ENCODE data around the gene ENSA. TPM values are rescaled to one million over a fixed set of nuclear protein-coding genes. Genes with fewer than 3 reads are reported as not detected.
"Not testable (repeated sequence)": the region's sequence is repeated elsewhere in the genome, so short reads cannot be mapped to it uniquely, and the experiment has no call there.

ENSA gene
- total RNA-seq, 1 donor from 2014 or later: 141 TPM

DNA sequence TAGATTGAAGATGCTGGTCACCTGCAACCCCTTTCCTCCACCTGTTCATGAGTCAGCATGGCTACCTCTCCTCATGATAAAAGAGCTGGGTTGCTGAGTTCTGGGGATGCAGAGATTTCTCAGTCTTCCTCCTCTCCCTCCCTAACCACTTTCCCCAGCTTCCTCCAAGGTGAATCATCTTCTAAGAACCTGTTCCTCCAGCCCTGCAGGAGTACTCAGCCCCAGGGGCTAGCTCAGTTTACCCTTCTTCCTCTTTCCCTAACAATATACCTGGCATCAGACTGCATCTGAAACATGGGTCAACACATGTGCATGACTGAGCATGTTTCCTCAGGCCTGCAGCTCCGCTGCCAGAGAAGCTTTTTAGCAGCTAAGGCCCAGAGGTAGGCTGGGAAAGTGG is 5.3 kb downstream of the ENSA start:
- DNase-seq (ENCODE audit: low spot score): not testable (repeated sequence)

DNA sequence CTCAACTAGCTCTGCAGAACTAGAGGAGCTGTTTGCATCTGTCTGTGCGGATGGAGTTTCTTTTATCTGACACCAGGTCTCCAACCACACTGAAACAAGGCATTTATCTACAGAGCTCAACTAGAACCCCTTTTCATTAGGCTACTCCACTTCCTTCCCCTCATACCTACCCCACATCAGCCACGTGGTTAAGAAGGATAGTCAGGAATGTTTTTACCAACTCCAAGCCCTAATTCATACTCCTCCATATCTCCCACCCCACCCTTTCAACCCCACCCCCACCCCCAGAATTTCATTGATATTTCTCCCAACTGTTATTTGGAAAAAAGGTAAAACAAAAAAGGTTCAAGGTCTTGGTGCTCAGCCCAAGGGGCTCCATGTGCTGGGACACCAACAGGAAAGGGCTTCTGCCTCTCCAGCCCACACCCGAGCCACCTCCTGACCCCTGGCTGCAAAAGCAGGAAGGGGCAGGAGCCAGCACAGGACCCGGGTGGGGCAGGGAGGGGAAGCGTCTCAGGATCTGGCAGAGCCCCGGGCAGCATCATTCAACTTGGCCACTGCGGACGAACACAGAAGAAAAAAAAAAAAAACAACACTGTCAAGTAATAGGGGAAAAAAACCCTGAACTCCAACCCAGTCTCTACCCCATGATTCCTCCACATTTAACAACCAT is 7.0 kb downstream of the ENSA start:
- intact Hi-C loops (cut with DNase I): loop anchor here (10.0 kb wide), 1 partner anchor 302 kb away; the partner anchor contains the start of gene SETDB1

More for the DNA sequence above, 5.3 kb downstream of the ENSA start:
- intact Hi-C loops (cut with DNase I): loop anchor here (10.0 kb wide), 1 partner anchor 301 kb away; the partner anchor contains the start of gene SETDB1

DNA sequence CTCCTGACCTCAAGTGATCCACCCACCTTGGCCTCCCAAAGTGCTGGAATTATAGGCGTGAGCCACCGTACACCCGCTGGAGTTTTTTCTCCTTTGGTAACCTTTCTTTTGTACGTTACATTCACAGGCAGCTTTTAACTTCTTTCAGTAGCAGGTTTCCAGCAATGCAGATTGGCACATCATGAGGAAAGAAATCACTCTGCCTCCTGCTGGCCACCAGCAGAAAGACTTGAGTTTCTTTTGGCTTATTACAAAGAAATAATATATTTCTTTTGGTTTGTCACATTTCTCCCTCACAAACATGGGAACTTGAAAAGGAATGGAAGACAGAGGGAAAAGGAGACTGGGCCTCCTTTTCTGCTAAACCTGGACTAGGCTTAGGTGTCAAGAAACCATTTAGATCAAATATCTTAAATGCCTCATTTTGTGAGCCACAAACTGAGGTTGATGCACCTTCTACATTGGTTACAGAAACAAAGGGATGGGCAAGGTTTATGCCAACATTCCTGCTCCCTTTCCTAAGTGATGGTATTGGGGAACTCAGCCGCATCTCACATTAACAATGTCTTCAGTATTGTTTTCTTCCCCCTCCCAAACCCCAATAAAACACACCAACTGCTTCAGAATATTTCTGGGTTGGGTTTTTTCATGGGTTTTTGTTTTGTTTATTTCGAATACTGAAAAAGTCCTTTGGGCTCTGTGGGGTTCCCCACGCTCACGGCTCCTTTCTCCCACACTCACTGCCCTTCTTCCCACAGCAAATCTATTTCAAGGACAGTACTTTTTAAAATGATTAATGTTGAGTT is 7.7 kb downstream of the ENSA start:
- intact Hi-C loops (cut with DNase I): loop anchor here (2.0 to 10.0 kb wide), 2 partner anchors 43 to 303 kb away; partner anchors contain the start of genes MCL1 and SETDB1
- no peak for DNase-seq (ENCODE audit: low spot score)

More for the DNA sequence above, 7.0 kb downstream of the ENSA start:
- DNase-seq (ENCODE audit: low spot score): peak; percentile 82

DNA sequence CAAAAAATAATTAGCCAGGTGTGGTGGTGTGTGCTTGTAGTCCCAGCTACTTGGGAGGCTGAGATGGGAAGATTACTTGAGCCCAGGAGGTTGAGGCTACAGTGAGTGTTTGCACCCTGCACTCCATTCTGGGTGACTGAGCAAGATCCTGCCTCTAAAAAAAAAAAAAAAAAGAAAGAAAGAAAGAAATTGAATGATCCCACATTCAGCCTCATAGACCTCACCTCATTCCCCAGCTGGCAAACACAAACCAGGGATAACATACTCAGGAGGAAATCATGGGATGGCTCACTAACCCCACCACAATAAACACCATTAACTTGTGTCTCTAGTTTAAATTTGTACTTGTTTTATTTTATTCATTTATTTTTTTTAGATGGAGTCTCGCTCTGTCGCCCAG is 8.5 kb downstream of the ENSA start:
- intact Hi-C loops (cut with DNase I): loop anchor here (1.0 to 10.0 kb wide), 3 partner anchors 42 to 304 kb away; partner anchors contain the start of genes MCL1 and SETDB1
- no peak for DNase-seq (ENCODE audit: low spot score)

DNA sequence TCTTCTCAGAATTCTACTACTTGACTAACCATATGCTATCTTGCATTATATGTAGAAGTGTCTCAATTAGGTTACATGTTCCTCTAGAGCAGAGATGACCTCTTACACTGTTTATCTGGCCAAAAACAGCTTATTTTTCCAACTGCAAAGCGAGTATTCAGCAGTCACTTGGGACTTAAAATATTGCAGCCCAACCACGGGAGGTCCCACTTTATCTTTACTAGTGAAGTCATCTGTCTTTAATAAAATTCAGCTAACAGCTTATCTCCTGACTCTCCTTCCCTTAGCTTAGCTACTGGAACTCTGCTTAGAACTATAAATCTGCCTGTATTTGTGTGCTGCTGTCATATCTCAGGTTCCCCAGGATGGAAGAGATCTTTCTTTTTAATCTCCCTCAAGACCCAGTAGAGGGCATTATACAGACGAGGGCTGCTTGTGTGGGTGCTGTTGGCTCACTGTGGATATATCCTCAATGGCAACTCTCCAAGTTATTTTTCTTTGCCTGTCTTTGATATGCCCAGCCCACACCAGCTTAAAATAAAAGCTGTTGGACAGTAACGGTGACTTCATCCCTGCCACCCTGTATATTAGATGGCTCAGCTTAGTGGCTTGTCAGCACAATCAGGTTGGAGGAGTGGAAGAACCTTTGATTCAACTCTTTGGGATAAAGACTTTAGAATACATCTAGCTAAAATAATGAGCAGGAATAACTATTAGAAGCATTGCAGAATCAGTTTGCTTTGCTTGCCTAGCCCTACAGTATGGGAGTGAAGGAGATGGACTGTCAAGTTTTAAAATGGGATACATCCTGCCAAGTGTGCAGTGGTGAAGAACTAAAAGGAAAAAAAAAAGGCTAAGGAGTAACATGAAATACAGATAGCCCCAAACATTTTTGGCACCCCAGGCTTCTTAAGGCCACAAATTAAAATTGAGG is 9.6 kb downstream of the ENSA start:
- intact Hi-C loops (cut with DNase I): loop anchor here (1.0 to 10.0 kb wide), 4 partner anchors 41 to 305 kb away; partner anchors contain the start of genes MCL1, RPRD2 and SETDB1
- no peak for DNase-seq (ENCODE audit: low spot score)

DNA sequence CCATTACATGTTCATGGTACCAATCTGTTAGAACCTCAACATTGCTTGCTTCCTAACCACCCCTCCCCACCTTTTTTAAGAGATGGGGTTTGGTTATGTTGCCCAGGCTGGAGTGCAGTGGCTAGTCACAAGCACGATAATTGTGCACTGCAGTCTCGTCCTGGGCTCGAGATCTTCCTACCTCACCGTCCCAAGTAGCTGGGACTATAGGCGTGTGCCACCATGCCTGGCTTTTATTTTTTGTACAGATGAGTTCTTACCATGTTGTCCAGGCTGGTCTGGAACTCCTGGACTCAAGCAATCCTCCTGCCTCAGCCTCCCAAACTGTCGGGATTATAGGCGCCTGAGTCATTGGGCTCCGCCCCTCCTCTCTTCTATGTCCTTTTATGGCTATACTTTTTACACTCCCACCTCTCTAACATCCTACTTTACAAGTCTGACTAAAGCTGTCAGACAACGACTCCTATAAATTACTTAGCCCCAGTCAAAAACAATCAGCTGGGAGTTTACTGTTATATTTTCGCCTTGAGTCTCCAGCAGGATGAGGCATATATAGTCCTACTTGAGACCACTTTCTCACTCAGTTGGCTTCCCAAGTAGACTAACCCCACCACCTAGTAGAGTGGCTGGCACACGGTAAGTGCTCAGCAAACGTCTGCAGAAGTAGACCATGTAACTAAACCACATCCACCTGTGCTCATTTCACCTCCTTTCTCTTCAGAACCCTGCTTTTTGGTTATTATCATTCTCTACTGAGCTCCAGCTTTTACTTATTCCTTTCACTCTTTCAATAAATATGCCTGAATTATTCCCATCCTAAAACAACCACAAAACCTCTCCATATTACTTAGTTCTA is 13.8 kb downstream of the ENSA start:
- intact Hi-C loops (cut with DNase I): loop anchor here (10.0 kb wide), 1 partner anchor 251 kb away; the partner anchor contains the start of gene RPRD2
- DNase-seq (ENCODE audit: low spot score): no peak

DNA sequence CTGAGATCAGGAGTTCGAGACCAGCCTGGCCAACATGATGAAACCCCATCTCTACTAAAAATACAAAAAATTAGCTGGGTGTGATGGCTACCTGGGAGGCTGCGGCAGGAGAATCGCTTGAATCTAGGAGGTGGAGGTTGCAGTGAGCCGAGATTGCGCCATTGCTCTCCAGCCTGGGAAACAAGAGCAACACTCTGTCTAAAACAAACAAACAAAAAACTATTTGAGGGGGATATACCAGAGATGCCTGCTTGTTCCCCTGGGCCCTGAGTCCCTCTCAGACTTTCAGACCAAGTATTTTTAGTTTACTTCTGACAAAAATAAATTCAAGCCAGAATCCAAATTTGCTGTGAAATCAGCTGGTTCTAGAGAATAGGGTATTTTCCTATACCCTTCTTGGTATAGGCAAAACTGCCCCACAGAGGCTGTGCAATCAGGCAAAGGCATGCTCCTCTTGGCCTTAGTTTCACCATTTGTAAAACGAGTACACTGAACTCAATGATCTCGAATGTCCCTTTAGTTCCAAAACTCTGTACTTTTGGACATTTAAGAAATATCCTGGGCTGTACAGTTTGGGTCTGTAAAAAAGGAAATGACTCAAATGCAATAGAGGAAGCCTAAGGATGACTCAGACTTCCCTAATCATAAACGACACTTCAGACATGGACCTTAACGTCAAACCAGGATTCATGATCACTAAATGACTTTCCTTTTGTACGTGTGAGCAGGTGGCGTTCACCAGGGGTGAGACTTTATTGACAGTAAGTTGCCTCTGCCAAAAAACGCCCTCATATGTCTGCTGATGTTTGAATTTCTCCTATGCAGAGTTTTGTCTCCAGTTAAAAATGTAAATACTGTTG is 16.1 kb downstream of the ENSA start:
- DNase-seq (ENCODE audit: low spot score): no peak

DNA sequence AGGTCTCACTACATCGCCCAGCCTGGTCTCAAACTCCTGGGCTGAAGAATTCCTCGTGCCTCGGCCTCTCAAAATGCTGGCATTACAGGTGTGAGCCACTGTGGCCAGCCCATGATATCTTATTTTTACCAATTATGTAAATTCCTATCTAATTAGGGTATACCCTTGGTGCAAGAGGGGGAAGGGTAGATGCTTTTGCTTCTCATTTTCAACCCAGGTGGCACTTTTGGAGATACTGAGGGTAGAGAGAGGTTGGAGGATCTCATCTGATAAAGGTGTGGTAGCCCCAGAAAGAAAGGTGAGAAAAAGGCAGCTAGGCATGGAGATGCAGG is 17.4 kb downstream of the ENSA start:
- no peak for DNase-seq (ENCODE audit: low spot score)
- intact Hi-C loops (cut with DNase I): loop anchor here (10.0 kb wide), 1 partner anchor 247 kb away; the partner anchor contains the start of gene RPRD2

More for the DNA sequence above, 16.1 kb downstream of the ENSA start:
- intact Hi-C loops (cut with DNase I): loop anchor here (10.0 kb wide), 1 partner anchor 248 kb away; the partner anchor contains the start of gene RPRD2

DNA sequence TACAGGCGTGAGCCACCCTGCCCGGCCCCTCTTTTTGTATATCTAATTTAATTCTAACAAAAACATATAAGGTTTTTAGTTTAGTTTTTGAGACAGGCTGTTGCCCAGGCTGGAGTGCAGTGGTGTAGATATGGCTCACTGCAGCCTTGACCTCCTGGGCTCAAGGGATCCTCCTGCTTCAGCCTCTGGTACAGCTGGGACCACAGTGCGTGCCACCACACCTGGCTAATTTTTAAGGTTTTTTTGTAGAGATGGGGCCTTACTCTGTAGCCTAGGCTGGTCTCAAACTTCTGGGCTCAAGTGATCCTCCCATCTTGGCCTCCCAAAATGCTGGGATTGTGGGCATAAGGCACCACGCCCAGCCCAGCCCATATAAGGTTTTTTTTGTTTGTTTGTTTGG is 18.8 kb downstream of the ENSA start:
- DNase-seq (ENCODE audit: low spot score): no peak
- intact Hi-C loops (cut with DNase I): loop anchor here (10.0 kb wide), 1 partner anchor 246 kb away; the partner anchor contains the start of gene RPRD2

DNA sequence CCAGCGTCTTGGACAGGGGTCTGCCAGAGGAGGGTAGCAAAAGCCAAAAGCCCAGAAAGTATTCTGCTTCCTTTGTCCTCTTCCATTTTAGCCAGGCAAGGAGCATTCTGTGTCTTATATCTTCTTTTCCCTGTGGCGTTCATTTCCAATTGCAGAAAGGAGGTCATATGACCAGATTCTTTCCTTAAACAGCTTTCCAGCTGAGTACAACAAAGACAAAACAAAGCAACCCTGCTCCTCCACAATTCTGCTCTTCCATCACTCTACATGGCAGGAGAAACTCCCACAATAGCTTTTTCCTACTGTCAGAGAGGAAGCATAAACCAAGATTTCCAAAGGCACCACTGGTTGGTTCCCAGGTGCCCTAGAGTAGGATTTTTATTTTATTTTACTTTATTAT is 19.7 kb downstream of the ENSA start:
- intact Hi-C loops (cut with DNase I): loop anchor here (10.0 kb wide), 1 partner anchor 245 kb away; the partner anchor contains the start of gene RPRD2
- DNase-seq (ENCODE audit: low spot score): no peak

DNA sequence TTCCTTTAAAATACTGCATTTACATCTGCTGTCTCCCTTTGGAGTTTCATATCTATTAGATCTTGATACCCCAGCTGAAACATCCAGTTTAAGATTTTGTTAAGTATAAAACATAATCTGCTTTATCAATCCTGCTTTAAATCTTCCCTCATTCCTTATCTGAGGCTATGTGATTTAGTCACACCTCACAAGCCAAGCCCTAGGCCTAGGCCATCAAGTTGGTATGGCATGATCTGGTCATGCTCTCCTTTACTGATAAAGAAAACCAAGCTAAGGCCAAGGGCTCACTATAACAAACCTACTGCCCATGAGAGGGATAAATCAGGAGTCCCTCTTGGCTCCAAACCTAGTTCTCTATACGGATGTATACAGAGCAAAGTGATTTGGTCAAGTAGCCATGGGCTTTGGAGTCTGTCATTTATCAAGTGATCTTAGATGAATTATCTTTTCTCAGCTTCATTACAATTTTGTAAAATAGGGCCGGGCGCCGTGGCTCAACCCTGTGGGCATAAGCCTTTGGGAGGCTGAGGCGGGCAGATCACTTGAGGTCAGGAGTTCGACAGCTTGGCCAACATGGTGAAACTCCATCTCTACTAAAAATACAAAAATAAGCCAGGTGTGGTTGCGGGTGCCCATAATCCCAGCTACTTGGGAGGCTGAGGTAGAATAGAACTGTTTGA is 22.8 kb downstream of the ENSA start:
- DNase-seq (ENCODE audit: low spot score): no peak
- intact Hi-C loops (cut with DNase I): no loop called here

DNA sequence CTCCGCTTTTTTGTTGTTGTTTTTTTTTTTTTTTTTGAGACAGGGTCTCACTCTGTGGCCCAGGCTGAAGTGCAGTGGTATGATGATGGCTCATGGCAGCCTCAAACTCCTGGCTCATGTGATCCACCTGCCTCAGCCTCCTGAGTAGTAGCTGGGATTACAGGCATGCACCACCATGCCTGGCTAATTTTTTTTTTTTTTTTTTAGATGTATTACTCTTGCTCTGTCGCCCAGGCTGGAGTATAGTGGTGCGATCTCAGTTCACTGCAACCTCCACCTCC is 24.0 kb downstream of the ENSA start:
- DNase-seq (ENCODE audit: low spot score); intact Hi-C loops (cut with DNase I): not testable (repeated sequence)

DNA sequence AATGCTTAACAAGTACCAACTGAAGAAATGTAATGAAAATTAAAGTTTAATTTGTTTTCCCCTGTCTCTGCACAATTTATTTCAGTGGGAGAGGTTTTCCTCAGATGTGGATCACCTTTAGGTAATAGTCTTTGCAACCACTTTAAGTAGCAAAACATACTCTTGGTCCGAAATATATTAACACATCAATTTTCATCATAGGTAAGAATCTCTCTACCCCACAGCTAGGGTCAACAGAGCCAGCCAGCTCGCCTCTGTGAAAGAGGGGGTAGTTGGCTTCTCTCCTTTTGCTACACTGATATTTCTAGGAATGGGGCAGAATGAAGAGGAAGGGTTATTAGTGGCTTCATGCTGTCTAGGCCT is 25.2 kb downstream of the ENSA start:
- DNase-seq (ENCODE audit: low spot score): no peak
- intact Hi-C loops (cut with DNase I): no loop called here

DNA sequence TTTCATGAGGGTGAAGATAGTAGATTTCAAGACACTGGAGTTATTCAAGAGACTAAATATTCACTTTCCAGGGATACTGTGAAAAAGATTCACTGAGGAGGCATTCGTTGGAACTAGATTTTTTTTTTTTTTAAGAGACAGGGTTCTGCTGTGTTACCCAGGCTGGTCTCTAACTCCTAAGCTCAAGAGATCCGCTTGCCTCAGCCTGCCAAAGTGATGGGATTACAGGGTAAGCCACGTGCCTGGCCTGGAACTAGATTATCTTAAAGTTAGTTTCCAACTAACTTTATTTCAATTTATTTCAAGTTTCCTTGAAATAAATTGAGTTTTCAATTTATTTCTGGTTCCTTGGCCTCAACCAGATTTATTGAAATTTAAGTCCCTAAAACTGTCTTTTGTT is 25.7 kb downstream of the ENSA start:
- intact Hi-C loops (cut with DNase I): no loop called here
- DNase-seq (ENCODE audit: low spot score): no peak

DNA sequence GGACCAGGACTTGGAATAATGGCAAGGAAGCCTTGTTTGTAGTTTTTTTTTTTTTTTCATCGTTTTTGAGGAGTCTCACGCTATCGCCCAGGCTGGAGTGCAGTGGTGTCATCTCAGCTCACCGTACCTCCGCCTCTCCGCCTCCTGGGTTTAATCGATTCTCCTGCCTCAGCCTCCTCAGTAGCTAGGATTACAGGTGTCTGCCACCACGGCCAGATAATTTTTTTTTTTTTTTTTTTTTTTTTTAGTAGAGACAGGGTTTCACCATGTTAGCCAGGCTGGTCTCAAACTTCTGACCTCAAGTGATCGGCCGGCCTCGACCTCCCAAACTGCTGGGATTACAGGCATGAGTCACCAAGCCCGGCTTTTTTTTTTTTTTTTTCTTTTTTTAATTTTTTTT is 27.0 kb downstream of the ENSA start:
- intact Hi-C loops (cut with DNase I); DNase-seq (ENCODE audit: low spot score): not testable (repeated sequence)

DNA sequence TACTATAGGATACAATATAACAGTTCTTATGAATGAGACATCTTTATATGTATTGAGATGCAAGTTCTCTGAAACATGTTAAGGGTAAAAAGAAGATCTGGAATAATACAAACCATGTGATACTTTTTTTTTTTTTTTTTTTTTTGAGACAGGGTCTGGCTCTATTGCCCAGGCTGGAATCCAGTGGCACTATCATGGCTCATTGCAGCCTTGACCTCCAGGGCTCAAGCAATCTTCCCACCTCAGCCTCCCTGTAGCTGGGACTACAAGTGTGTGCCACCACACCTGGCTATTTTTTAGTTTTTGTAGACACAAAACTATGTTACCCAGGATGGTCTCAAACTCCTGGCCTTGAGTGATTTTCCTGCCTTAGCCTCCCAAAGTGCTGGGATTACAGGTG is 27.9 kb downstream of the ENSA start:
- DNase-seq (ENCODE audit: low spot score): no peak
- intact Hi-C loops (cut with DNase I): no loop called here

DNA sequence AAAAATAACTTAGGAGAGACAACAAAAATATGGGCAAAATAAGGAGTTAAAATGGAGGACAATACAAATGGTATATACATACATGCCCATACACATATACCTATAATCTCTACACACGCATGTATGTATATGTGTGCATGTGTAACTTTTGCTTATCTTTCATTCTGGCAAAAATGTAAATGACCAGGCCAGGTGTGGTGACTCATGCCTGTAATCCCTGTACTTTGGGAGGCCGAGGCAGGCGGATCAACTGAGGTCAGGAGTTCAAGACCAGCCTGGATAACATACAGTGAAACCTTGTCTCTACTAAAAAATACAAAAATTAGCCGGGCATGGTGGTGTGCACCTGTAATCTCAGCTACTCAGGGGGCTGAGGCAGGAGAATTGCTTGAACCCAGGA is 31.1 kb downstream of the ENSA start:
- DNase-seq (ENCODE audit: low spot score); intact Hi-C loops (cut with DNase I): not testable (repeated sequence)
